ENCODE data around the gene TMEM63A. TPM values are rescaled to one million over a fixed set of nuclear protein-coding genes. Genes with fewer than 3 reads are reported as not detected.

Gene TMEM63A
- total RNA-seq, 1 donor from 2014 or later = 24.8 TPM

- Mint-ChIP-seq H3K36me3 (ENCODE audit: low read depth) (peaks cover 9% of the 10 kb centered on the region), H3K27me3 (ENCODE audit: low read depth) (no peaks in the 10 kb centered on the region), H3K4me1 (peaks cover 16% of the 10 kb centered on the region), H3K9me3 (no peaks in the 10 kb centered on the region), H3K4me3 (peak overlapping the region; percentile 31), H3K27ac (ENCODE audit: unreplicated experiment) (peak overlapping the region; percentile 61)
- no peak for TF ChIP-seq CTCF (conservative IDR thresholded peaks at IDR 0.05)
- DNase-seq (ENCODE audit: low read depth, low spot score) = no peak
These were observed 33.9 kb downstream of the TMEM63A start for GRCh38 chr1:225848030-225848955.

- Mint-ChIP-seq H3K27me3 (ENCODE audit: low read depth) (no peaks in the 10 kb centered on the region), H3K9me3 (no peaks in the 10 kb centered on the region), H3K27ac (ENCODE audit: unreplicated experiment) (no peak overlapping the region), H3K4me3 (no peak overlapping the region), H3K4me1 (peaks cover 16% of the 10 kb centered on the region), H3K36me3 (ENCODE audit: low read depth) (peaks cover 9% of the 10 kb centered on the region)
- DNase-seq (ENCODE audit: low read depth, low spot score) = no peak
- no peak for TF ChIP-seq CTCF (conservative IDR thresholded peaks at IDR 0.05)
These were observed 34.6 kb downstream of the TMEM63A start for GRCh38 chr1:225847610-225848009.

- H3K36me3 Mint-ChIP-seq (ENCODE audit: low read depth) = peaks cover 9% of the 10 kb centered on the region
- TF ChIP-seq CTCF (conservative IDR thresholded peaks at IDR 0.05) = no peak
- peaks cover 16% of the 10 kb centered on the region for H3K4me1 Mint-ChIP-seq
- DNase-seq (ENCODE audit: low read depth, low spot score) = no peak
- no peaks in the 10 kb centered on the region for H3K9me3 Mint-ChIP-seq
- no peaks in the 10 kb centered on the region for H3K27me3 Mint-ChIP-seq (ENCODE audit: low read depth)
- no peak overlapping the region for H3K27ac Mint-ChIP-seq (ENCODE audit: unreplicated experiment)
- H3K4me3 Mint-ChIP-seq = no peak overlapping the region
These were observed 35.6 kb downstream of the TMEM63A start for GRCh38 chr1:225846331-225847310.

- H3K27me3 Mint-ChIP-seq (ENCODE audit: low read depth) = no peaks in the 10 kb centered on the region
- peaks cover 6% of the 10 kb centered on the region for H3K36me3 Mint-ChIP-seq (ENCODE audit: low read depth)
- peak; percentile 61 for DNase-seq (ENCODE audit: low read depth, low spot score)
- peak; percentile 71 for TF ChIP-seq CTCF (conservative IDR thresholded peaks at IDR 0.05)
- peak overlapping the region; percentile 57 for H3K27ac Mint-ChIP-seq (ENCODE audit: unreplicated experiment)
- no peak overlapping the region for H3K4me3 Mint-ChIP-seq
- H3K4me1 Mint-ChIP-seq = peaks cover 16% of the 10 kb centered on the region
- H3K9me3 Mint-ChIP-seq = no peaks in the 10 kb centered on the region
These were observed 36.5 kb downstream of the TMEM63A start for GRCh38 chr1:225845571-225846259.

- no peaks in the 10 kb centered on the region for H3K27me3 Mint-ChIP-seq (ENCODE audit: low read depth)
- H3K36me3 Mint-ChIP-seq (ENCODE audit: low read depth) = peaks cover 6% of the 10 kb centered on the region
- no peak for DNase-seq (ENCODE audit: low read depth, low spot score)
- no peak overlapping the region for H3K27ac Mint-ChIP-seq (ENCODE audit: unreplicated experiment)
- no peak overlapping the region for H3K4me3 Mint-ChIP-seq
- no peak for TF ChIP-seq CTCF (conservative IDR thresholded peaks at IDR 0.05)
- no peaks in the 10 kb centered on the region for H3K9me3 Mint-ChIP-seq
- H3K4me1 Mint-ChIP-seq = peaks cover 16% of the 10 kb centered on the region
These were observed 37.1 kb downstream of the TMEM63A start for GRCh38 chr1:225845097-225845496.
